GM21786 (cell line): ENCODE results near the gene FAM181B.
A peak's percentile ranks its signal among the peaks of the same experiment; 100 is the strongest.

ENCODE experiments used
- ATAC-seq: cut with Tn5 transposase; IDR thresholded peaks from one replicate; pipeline ENCODE4 v1.9.1; 2021; ENCODE audit not compliant: unreplicated experiment

The FAM181B gene

DNA sequence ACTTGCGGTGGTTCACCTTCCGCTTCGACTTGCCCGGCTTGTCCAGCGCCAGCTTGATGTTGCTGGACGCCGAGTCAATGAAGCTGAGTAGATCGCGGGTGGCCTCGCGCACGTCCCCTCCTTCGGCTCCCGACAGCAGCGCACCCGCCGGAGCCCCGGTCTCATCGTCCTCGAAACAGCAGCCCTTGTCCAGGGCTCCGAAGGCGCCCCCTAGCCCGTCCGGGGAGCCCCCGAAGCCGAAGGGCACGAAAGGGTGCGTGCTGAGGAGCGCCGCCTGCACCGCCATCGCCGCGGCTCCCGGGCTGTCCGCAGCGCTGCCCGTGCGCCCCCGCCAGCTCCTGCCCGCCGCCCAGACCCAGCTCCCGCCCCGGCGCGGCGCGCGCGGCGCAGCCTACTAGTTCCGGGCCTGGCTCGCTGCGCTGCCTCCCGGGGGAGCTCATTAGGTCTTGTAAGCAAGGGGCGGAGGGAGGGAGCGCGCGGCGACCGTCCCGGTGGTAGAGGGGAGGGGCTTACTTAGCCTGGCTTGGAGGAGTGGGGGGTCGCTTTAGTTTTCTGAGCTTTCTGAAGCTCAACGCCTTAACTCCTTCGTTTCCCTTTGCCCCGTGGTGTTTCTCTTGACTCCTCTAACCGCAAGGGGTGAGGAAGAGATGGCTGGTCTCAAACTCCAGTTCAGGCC, at the start of gene FAM181B:
TSS of gene FAM181B (minus strand) at position 421 of the 676 bp plus-strand sequence. CDS start at position 286, 135 bp downstream.
- no peak for ATAC-seq

- no peak for ATAC-seq
These were observed 49.2 kb upstream of the FAM181B start for GRCh38 chr11:82782825-82783374.

DNA sequence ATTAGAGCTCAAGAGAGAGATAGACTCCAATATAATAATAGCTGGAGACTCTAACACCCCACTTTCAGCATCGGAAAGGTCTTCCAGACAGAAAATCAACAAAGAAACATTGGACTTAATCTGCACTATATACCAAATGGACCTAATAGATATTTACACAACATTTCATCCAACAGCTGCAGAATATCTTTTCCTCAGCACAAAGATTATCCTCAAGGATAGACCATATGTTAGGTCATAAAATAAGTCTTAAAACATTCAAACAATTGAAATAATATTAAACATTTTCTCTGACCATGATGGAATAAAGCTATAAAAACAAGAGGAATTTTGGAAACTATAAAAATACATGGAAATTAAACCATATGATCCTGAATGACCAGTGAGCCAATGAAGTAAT, 45.1 kb upstream of the FAM181B start:
- no peak for ATAC-seq

DNA sequence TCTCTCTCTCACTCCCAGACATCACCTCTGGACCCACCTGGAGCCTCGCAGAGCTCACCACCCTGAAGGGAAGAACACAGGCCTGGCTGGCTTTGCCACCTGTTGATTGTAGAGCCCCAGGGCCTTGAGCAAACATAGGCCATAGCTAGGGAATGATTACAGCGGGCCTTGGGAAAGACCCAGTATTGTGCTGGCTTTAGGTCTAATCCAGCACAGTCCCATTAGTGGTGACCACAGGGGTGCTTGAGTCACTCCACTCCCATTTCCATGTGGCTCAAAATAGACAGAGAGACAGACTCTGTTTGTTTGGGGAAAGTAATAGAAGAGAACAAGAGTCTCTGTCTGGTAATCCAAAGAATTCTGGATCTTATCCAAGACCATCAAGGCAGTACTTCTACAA, 42.7 kb upstream of the FAM181B start:
- ATAC-seq: no peak

- ATAC-seq: peak; percentile 88
These were observed 42.2 kb upstream of the FAM181B start for GRCh38 chr11:82775736-82776346.

GRCh38 chr11:82775218-82775617, 41.6 kb upstream of the FAM181B start:
- no peak for ATAC-seq

DNA sequence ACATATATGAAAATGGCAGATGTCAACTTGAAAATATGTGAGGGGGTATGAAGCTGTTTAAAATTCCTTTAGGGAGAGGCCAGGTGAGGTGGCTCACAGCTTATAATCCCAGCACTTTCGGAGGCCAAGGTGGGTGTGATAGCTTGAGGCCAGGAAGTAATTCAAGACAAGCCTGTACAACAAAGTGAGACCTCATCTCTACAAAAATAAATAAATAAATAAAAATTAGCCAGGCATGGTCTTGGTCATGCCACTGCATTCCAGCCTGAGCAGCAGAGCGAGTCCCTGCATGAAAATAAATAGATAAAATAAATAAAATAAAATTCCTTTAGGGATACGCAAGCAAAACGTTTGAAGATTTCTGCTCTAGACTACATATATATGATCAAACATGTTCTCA, 38.1 kb upstream of the FAM181B start:
- ATAC-seq: no peak

DNA sequence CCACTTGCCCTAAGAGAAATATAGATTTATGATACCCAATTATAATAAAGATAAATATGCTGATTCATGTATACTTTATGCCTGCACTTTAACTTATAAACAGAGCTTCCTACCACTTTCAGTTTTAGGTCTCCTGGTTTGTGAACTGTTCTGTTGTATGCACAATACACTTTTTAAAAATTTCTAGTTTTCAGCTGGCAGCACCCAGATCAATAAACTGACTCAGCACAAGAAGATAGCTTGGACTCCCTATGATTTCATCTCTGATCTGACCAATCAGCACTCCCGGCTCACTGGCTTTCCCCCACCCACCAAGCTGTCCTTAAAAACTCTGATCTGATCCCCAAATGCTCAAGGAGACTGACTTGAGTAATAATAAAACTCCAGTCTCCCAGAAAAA, 33.5 kb upstream of the FAM181B start:
- no peak for ATAC-seq

DNA sequence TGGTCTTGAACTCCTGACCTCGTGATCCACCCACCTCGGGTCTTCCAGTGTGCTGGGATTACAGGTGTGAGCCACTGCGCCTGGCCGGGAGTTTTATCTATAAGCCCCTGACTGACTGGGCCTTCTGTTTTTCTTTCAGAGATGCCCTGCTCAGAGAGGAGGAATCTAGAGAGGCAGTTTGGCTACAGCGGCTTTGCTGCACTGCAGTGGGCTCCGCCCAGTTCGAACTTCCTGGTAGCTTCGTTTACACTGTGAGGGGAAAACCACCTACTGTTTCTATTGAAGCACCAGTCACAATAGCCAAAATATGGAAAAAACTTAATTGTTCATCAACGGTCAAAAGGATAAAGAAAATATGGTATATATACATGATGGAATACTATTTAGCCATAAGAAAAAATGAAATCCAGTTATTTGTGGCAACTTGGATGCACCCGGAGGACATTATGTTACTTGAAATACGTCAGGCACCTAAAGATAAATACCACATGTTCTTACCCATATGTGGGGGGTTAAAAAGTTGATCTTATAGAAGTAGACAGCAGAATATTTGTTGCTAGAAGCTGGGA, 31.9 kb upstream of the FAM181B start:
- ATAC-seq: no peak

- no peak for ATAC-seq
These were observed 29.5 kb upstream of the FAM181B start for GRCh38 chr11:82763167-82763566.

DNA sequence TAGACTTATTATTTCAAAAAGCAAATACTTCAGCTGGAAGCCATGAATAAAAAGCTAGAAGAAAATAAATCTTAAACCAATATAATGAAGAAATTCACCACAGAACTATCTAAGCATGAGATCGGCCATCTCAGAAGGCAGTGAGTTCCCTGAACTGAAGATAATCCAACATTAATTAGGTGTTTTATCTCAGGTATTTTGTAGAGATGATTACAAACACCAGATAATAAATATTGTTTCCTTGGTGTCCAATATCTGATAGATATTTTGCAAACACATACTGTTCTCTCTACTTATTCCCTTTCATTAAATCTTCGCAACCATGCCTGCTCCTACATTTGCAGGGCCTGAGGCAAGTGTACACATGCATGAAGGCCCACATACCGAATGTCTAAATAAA, 26.0 kb upstream of the FAM181B start:
- no peak for ATAC-seq

- ATAC-seq: peak; percentile 67
These were observed 24.1 kb upstream of the FAM181B start for GRCh38 chr11:82757660-82758357.

- ATAC-seq: no peak
These were observed 23.3 kb upstream of the FAM181B start for GRCh38 chr11:82756765-82757639.

GRCh38 chr11:82754410-82754809, 20.7 kb upstream of the FAM181B start:
- ATAC-seq: no peak

- ATAC-seq: no peak
These were observed 20.3 kb upstream of the FAM181B start for GRCh38 chr11:82753921-82754320.

GRCh38 chr11:82752801-82753200, 19.1 kb upstream of the FAM181B start:
- ATAC-seq: no peak

DNA sequence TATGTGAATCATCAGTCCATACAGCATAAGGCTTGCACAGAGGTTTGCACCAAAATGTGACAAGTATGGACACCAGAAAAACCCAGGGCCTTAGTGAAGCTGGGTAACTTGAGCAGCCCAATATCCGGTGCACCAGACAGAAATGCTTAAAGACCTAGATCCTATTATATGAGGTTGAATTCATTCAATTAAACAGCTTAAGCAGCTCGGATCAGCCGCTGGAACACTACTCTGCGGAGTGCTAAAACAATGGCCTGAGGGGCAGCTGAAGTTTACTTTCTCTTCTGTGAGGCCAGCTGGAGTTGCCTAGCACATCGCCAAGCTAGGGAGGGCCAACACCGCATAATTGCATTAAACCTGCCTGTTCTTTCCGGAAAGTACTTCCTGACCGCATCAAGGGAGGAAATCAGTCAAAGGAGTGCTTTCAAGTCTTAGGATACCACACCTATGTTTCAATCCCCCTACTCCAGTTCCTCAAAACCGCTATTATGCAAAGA, 17.0 kb upstream of the FAM181B start:
- no peak for ATAC-seq

- no peak for ATAC-seq
These were observed 13.8 kb upstream of the FAM181B start for GRCh38 chr11:82747471-82747870.

GRCh38 chr11:82738091-82738490, 4.4 kb upstream of the FAM181B start:
- ATAC-seq: no peak

DNA sequence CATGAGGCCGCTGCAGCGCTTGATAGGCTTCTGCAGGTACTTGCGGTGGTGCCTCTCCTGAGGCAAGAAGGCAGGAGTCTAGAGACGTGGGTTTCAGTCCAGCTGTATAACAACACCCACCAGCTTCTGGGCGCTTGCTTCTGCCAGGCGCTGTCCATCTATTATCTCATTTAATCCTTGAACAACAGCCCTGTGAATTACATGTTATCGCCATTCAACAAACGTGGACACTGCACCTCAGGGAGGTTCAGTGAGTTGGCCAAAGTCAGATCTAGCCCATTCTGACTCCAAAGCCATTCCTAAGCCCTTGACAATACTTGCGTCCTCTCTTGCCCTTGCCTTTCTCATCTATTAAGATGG, 436 bp upstream of the FAM181B start:
- no peak for ATAC-seq
